HG02571 (cell line): Measurements from ENCODE around the gene LDAH.
"Not testable (repeated sequence)": the region's sequence is repeated elsewhere in the genome, so short reads cannot be mapped to it uniquely, and the experiment has no call there.

Experiments
- ATAC-seq: cut with Tn5 transposase; IDR thresholded peaks from one replicate; pipeline ENCODE4 v1.9.1; 2021; ENCODE audit warnings: mild to moderate bottlenecking, moderate library complexity; ENCODE audit not compliant: unreplicated experiment

Gene LDAH

DNA sequence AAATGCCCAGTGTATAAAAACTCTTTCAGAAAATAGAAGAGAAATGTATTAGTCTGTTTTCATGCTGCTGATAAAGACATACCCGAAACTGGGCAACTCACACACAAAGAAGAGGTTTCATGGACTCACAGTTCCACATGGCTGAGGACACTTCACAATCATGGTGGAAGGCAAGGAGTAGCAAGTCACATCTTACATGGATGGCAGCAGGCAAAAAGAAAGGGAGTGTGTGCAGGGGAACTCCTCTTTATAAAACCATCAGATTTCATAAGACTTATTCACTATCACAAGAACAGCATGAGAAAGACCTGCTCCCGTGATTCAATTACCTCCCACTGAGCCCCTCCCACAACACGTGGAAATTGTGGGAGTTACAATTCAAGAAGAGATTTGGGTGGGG, 29.0 kb downstream of the LDAH start:
- not testable (repeated sequence) for ATAC-seq

DNA sequence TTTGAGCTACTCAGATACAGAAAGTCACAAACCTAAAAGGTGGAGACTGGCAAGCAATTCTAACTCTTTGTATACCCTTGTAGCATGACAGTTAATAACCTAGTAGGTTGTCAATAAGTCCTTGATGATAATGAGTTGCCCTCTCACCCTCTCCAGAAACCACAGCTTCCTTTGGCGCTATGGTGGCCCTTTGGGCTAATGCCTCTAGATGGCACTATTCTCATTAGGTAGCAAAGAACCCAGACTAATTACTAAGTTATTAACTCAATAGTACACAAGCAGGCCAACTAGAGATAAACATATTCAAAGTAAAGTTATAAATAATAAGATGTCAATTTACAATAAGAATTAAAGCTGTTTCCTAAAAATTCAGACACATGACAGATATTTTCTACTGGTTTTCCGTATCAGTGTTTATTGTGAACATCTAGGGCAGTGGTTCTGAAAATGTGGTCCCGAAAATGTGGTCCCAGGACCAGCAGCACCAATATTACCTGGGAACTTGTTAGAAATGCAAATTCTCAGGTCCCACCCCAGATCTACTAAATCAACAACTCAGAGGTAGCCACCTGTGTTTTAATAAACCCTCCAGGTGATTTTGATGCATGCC, 41.1 kb downstream of the LDAH start:
- no peak for ATAC-seq

DNA sequence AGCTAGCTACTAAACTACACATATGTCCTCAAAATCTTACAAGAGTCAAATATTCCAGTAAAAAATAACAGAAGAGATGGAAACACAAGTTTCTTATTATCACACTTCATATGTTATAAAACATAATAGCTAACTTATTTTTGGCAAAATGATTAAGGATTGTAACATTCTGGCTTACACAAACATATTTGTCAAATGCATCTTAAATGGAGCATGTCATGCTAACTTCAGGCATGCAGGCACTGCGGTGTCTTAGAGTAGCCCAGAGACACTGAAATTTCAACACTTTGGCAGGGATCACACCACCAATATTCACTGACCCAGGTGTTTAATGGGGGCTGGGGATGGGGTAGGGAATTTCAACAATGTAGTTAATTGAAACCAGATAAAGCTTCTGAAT, 51.6 kb downstream of the LDAH start:
- no peak for ATAC-seq

DNA sequence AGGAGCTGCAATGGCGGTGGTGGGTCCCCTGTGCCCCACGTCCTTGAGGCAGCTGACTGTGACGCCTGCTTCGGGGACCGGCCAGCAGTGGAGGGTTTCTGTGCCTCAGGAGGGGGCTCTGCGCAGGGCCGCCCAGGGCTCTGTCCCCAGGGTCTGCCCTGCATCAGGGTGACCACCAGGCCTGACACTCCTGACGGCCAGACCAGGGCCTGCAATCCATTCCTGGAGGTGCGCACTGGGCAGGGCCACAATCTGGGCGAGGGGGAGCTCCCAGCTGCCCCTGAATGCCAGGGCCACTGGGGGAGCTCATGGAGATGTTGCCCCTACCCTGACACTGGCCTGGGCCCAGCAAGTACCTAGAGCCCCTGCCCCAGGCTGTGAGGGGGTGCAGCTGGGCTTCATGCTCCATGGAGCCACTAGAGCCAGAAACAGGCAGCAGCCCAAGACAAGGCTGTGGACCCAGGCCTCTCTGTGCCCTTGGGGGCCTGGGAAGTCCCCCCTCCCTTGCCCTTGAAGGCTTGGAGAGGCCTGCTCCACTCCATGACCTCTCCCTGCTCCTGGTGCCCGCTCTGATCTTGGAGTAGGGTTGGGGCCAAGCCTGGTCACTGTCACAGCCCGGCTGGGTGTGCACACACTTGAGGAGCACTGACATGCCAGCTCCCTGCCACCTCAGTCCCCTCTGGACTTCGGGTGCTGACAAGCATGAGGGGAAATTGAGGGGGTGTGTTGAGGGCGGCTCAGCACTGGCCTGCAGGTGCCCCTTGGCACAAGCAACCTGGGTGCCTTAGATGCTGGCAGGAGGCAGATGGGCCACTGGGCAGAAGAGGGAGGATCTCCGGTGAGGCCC, 55.9 kb downstream of the LDAH start:
- no peak for ATAC-seq

DNA sequence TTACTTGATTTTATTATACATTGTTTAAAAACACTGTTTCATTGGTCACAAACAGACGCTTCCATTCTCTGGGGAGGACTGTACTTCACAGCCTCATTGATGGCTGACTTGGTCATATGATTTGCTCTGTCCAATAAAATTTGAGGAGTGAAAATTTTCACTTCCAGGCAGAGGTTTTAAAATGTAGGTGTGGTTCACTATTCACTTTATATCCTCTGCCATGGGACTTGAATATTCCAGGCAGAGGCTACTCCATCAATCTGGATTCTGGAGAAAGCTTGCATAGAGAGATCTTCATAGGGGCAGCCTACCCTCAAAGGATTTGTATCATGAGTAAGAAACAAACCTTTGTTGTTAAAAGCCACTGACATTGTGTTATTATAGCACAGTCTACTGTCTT, 56.7 kb downstream of the LDAH start:
- no peak for ATAC-seq

DNA sequence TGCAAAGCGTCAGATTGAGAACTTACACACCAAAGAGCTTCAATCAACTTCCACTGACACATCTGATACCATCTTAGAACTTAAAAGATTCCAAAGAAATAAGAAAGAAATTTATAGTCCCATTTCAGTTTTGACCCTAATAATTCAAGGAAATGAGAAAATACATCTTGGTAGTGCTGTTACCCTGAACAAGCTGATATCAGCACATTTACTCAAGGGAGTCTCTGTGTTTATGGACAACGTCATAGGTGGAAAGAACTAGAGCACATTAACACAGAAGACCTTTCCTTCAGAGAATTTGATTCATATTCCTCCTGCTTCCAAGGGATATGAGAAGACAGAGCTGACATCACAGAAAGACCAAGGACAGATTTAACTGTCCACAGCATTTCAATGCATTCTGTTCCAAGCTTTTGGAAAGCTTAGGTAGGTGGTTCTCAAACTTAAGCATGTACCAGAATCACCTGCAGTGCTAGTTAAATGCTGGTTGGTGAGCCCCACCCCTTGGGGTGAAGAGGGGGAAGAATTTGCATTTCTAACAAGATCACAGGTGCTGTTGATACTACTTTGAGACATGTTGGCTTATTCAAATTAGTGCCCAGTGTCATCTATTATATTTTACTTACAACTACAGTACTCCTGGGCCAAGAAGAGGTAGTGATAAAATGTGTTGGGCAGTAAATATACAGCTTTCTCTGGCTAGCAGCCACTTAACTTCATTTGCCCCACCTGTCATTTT, 59.8 kb downstream of the LDAH start:
- no peak for ATAC-seq

DNA sequence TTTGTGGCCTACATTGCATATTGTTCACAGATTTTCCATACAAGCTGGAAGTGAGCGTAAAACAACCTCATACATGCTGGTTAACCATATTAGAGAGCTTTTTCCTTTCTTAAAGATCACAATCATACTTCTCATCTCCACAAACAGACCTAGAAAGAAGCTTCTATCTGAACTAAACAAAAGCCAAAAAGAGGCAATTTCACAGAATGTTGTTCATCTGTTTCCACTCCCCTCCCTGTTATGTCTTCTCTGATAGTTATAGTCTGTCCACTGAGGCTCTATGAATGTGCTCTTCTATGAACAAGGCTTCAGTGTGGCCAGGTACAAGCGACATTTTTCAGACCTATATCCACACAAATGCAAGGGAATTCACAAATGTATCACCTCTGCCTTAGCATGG, 63.4 kb downstream of the LDAH start:
- no peak for ATAC-seq

DNA sequence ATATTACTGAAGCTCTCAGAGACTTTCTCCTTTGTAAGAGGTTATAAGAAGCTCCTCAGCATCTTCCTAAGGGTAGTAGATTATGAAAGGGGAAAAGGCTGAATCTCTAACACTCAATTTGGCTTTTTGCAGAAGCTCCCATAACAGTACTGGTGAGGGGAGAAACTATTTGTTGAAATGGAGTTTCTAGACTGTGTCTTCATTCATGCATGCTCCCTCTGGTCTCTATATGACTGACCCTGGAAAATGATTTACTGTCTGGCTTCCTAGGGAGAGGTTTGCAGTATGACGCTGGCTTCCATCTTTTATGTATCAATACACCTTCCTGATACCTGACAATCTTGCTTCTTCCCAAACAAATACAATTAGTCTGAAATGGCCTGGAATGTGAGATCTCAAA, 63.9 kb downstream of the LDAH start:
- ATAC-seq, result no peak

DNA sequence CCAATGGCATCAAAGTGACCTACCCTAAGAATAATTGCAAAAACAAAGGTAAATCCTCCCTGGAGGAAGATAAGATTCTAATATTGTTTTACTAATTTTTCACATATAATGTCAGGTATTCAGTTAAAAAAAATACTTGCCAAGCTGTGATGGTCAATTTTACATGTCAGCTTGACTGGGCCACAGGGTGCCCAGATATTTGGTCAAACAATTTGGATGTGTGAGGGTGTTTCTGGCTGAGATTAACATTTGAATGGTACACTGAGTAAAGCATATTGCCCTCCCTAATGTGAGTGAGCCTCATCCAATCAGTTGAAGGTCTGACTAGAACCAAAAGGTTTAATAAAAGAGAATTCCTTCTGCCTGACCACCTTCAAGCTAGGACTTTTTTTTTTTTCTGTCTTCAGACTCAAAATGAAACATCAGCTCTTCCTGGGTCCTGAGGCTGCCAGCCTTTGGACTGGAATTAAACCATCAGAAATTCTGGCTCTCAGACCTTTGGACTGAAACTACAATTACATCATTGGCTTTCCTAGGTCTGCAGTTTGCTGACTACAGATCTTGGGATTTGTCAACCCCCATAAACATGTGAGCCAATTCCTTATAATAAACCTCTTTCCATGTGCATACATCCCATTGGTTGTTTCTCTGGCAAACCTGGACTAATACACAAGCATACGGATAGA, 65.4 kb downstream of the LDAH start:
- no peak for ATAC-seq

DNA sequence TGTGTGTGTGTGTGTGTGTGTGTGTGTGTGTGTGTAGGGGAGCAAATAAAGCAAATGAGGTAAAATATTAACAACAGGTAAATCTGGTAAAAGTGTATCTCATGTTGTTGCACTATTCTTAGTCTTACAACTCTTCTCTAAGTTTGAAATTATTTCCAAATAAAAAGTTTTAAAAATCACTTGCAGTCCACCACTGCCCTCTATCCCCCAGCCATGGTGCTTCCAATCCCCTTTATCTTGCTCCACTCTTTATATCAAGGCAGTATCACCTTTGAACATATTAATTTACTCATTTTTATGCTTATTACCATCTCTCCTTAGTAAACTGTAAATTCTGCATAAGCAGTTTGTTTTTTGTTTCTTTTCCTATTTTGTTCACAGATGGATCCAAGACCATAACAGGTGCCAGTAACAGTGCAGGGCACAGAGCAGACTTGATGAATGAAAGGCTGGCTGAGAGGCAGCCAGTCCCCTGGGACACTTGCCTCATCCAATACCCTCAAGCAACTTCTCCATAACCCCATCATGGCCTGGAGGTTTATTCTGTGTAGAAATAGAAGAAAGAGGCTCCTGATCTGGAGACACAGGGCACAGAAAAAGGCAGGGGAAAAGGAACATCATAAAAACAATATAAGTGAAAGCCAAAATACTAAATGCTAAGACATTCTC, 67.6 kb downstream of the LDAH start:
- ATAC-seq, result no peak

DNA sequence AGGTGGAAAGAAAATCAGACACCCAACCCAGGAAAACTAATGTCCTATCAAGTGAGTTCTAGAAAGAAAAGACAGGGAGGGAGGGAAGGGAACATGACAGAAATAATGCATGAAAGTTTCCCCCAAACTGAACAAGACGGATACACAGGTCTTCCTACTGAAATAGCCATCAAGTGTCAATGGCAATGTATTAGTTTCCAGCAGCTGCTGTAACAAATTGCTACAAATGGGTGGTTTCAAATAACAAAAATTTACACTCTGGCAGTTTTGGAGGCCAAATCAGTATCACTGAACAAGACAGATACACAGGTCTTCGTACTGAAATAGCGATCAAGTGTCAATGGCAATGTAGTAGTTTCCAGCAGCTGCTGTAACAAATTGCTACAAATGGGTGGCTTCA, 70.6 kb downstream of the LDAH start:
- ATAC-seq, result no peak

DNA sequence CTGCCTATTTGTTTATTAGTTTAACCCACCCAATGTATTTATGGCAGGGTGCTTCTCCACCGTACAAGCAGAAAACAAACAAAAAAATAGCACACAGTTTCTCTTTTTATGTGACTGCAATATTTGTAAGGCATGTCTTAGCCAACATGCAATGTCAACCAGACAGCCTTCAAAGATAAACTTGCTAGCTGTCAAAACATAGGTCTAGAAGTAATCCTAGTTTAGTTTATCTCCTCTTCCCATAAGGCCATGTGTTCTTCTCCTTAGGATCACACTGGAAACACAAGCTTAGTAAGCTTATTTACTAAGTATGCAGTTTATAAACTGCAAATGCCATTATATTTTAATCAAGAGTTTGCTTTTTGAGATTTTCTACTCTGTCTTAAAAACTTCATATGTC, 75.6 kb downstream of the LDAH start:
- ATAC-seq, result no peak

DNA sequence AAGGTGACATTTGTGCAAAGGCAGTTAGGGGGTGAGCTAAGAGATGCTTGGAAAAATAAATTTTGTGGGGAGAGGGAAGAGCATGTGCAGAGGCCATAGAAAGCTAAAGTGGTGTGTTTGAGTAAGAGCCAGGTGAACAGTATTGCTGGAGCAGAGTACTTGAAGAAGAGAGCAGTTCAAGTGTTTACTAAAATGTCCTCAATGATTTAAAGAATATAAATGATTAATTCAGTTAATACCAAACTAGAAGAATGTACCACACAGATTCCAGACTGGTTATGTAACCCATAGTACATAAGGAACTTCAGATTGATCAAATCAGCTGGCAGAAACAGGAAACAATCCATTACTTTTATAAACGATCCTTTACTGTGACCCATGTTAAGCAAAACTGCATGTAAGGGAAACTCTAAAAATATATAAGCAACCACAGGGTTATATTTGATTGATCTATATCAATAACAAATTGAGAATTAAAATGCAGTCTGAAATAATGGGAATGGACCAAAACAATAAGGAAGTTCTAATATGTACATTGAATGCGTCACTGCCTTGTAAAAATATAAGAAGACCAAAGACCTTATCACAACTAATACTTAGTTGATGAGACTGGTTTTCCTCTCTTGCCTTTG, 76.9 kb downstream of the LDAH start:
- no peak for ATAC-seq

DNA sequence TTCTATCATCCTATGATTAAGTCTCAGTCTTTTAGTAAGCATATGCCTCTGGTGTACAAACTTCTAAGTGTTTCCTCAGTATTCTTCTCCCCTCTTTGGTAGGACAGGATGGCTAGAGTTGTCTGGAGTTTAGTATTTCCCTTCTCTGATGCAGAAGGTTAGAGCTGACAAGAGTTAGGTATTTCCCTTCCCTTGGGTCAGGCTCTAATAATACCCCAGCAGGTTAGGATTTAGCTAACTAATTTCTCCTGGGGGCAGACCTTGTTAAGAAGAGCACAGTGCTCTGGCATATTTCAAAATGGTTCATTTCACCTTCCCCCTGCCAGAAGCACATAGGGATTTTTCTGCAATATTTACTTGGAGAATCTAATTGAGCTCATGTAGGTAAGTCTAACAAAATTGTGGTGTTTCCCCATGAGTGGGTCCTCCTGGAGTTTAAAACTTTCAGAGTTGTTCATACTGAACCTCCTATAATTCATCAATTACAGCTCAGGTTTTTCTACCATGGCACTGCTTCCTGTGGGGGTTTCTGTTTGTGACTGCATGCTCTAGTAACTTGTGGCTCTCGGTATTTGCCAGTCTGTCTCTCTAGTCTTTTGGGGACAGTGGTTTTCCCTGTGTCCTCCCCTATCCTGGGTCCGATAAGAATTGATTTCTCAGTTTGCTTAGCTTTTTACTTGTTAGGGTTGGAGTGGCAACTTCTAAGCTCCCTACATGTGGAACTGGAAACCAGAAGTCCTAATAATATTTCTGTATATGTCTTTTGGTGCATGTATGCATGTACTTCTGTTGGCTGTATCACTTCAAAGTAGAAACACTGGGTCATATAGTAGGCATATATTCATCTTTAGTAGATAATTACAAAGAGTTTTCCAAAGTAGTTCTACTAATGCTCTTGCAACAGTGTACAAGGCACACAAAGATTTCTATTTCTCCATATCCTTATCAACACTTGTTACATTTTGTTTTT, 78.2 kb downstream of the LDAH start:
- peak; percentile 72 for ATAC-seq

DNA sequence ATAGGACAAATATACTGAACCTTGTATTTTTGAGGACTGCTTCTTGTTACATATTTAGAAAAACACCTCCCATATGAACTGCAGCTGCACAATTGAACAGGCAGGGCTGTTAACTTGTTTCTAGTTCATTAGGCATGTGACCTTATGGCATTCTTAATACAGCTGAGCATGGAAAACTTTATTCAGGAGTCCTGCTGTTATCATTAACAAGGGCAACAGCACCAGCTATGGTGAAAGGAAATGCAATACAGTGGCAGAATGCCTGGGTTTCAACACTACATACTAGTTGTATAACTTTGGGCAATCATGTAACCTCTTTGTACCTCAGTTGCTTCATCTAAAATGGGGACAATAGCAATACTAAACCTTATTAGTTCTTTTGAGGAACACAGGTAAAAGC, 84.1 kb downstream of the LDAH start:
- ATAC-seq, result no peak

DNA sequence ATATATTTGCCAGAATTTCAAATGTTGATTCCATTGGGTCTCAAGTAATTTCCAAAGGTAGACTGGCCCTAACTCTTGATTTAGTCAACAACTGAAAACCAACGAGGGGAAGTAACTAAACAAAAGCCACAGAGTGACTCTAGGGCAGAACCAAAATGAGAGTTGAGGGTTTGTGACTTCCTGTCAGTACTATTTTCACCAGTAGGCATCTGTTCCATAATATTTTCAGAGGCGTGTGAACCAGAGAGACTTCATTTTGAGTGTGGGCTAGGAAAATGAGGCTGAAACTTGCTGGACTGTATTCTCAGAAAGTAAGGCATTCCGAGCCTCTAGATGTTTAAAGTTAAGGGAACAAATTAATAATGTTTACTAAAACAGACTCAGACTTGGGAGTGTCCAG, 85.4 kb downstream of the LDAH start:
- ATAC-seq, result peak; percentile 82

DNA sequence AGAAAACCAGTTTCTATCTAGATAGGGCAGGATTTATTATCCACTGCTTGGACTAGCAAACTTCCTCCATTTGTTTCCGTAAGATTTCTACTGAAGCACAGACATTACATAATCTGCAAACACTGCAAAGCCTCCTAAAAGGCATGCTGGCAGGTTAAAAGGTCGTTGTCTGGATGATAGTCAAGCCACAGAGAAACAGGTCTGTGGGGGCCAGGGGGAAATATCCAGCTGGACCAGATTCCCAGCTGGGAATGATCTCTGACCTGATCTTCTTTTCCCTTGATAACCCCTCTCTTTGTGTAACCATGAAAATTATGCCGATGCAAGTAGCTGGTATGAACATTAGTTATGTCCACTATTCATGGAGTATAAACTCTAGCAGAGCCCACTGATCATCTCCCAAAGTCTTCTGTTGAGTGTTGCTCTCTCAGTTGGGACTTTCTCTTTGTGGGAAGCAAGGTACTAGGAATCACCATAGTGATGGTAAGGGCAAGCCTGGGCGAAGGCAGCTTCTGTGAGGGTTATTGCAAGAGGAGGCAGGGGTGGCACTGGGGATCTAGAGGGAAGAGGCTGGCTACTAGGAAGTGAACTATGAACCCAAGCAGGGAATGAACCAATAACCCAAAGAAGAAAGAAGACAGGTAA, 94.7 kb downstream of the LDAH start:
- no peak for ATAC-seq

DNA sequence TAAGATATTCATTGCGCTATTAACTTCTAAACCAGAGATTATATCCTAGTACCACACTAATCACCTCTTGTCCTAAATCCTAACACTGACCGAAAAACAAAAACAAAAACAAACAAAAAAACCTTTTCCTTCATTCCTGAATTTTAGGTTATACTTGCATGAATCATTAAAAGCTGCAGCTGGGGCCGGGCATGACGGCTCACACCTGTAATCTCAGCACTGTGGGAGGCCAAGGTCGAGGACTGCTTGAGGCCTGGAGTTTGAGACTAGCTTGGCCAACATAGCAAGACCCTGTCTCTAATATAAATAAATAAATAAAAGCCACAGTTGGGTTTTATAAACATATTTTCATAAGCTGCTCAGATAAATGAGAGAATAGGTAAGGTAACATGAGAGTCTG, 96.0 kb downstream of the LDAH start:
- ATAC-seq, result no peak

DNA sequence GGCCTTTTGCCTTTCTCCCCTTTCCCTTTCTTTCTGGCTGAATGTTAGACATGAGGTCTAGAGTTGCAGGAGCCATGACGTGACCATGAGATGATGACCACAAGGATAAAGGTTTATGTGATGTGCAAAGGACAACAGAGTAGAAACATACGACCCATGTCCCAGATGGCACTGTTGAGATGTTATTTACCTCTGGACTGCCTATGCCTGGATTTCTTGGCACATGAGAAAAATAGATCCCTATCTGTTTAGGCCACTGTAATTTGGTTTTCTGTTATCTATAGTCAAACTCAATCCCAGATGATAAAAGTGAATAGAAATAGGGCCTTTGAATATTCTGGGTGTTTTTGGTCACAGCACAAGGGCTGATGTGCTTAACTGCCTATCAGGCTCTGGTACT, 97.1 kb downstream of the LDAH start:
- no peak for ATAC-seq
